GM18507 (cell line): ENCODE data around the gene ENTPD6.

Source experiments
- DNase-seq: peaks from one replicate; pipeline ENCODE4 v3.0.0; 2011; ENCODE audit warnings: low read depth; ENCODE audit not compliant: insufficient read length; ENCODE audit errors: extremely low spot score
- FAIRE-seq: peaks from 2 replicates; lab custom pipeline; 2011; peaks lifted over from hg19 to GRCh38; lab: Jason Lieb, UNC

Gene ENTPD6

GRCh38 chr20:25271486-25272222 is 76.1 kb downstream of the ENTPD6 start:
- no peak for DNase-seq

GRCh38 chr20:25272223-25273000 is 76.9 kb downstream of the ENTPD6 start:
- no peak for DNase-seq
- FAIRE-seq: no peak

More at GRCh38 chr20:25271486-25272222, 76.1 kb downstream of the ENTPD6 start:
- FAIRE-seq: no peak

GRCh38 chr20:25273046-25273445 is 77.5 kb downstream of the ENTPD6 start:
- FAIRE-seq: no peak
- no peak for DNase-seq

- no peak for FAIRE-seq
- DNase-seq: no peak
These were observed 78.2 kb downstream of the ENTPD6 start for GRCh38 chr20:25273541-25274358.

GRCh38 chr20:25274481-25274880 is 79.0 kb downstream of the ENTPD6 start:
- FAIRE-seq: no peak
- DNase-seq: no peak

GRCh38 chr20:25274891-25275812 is 79.6 kb downstream of the ENTPD6 start:
- no peak for FAIRE-seq
- no peak for DNase-seq

- DNase-seq: no peak
- FAIRE-seq: no peak
These were observed 80.5 kb downstream of the ENTPD6 start for GRCh38 chr20:25275813-25276532.
